Endothelial cell of umbilical vein (primary cell): ENCODE measurements around the gene DUSP11.
"Not testable (repeated sequence)": the region's sequence is repeated elsewhere in the genome, so short reads cannot be mapped to it uniquely, and the experiment has no call there.

ENCODE experiments used
- EZH2 ChIP-seq: IDR thresholded peaks from 2 replicates; pipeline ENCODE4 v1.6.1; 2012; ENCODE audit warnings: borderline replicate concordance, low read depth, mild to moderate bottlenecking, moderate library complexity, low read length, inconsistent platforms; ENCODE audit not compliant: severe bottlenecking
- FOS ChIP-seq: IDR thresholded peaks from 2 replicates; pipeline ENCODE4 v1.6.1; 2011; ENCODE audit warnings: mild to moderate bottlenecking, low read length, moderate library complexity, borderline replicate concordance; ENCODE audit not compliant: insufficient read depth
- GATA2 ChIP-seq: IDR thresholded peaks from 2 replicates; pipeline ENCODE4 v1.7.0; 2011; ENCODE audit warnings: low read depth, mild to moderate bottlenecking, moderate library complexity, mixed read lengths, low read length; ENCODE audit not compliant: insufficient read length, insufficient read depth
- JUN ChIP-seq: IDR thresholded peaks from 2 replicates; pipeline ENCODE4 v1.6.1; 2011; ENCODE audit warnings: borderline replicate concordance, low read depth; ENCODE audit not compliant: insufficient read length, insufficient read depth
- MYC ChIP-seq: IDR thresholded peaks from one replicate; pipeline ENCODE4 v1.6.1; 2011; ENCODE audit warnings: mild to moderate bottlenecking, low read depth, low read length
- POLR2A ChIP-seq: IDR thresholded peaks from 2 replicates; pipeline ENCODE4 v1.6.1; 2012; ENCODE audit warnings: low read depth, mild to moderate bottlenecking, control low read depth, low read length
- POLR2AphosphoS5 ChIP-seq: IDR thresholded peaks from 2 replicates; pipeline ENCODE4 v1.6.1; 2012; ENCODE audit warnings: low read depth, mild to moderate bottlenecking, control low read depth, low read length, moderate library complexity; ENCODE audit not compliant: insufficient read depth
- TF ChIP-seq, protein P1 (sequence below), 2 donors: IDR thresholded peaks; 1 replicate in 1 of 2; 2 replicates in 1 of 2; pipeline ENCODE4 v1.5.1; 2011; ENCODE audit warnings: low read length in 2 of 2, mild to moderate bottlenecking in 2 of 2, moderate library complexity in 2 of 2, control low read depth in 1 of 2, inconsistent platforms in 1 of 2, low read depth in 1 of 2; ENCODE audit not compliant: insufficient read depth in 1 of 2; ENCODE audit errors: extremely low read depth in 1 of 2
- TF ChIP-seq, protein P2 (sequence below): IDR thresholded peaks from 2 replicates; pipeline ENCODE4 v1.6.1; 2011; ENCODE audit not compliant: insufficient read depth, insufficient read length

DNA sequence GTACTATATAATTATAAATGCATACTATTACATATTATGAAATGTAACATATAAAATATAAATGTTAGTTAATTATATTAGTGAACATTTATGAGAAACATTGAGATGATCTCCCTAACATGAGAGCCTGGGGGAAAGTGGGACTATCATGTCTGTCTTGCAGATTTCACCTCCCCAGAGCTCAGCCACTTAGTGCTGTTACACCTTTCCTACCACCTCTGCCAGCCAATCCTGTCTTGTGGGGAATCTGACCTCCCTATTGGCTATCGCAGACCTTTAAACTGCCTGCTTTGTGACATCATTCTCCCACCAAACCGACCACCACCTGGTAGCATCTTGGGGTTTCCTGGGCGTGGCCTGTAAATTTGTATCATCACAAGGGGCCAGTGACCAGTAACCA is 4.0 kb upstream of the DUSP11 start, which contains the start of gene C2orf78:
- TF ChIP-seq POLR2AphosphoS5, JUN, POLR2A, MYC, EZH2, GATA2, FOS: not testable (repeated sequence)
- TF ChIP-seq, protein P1, sequence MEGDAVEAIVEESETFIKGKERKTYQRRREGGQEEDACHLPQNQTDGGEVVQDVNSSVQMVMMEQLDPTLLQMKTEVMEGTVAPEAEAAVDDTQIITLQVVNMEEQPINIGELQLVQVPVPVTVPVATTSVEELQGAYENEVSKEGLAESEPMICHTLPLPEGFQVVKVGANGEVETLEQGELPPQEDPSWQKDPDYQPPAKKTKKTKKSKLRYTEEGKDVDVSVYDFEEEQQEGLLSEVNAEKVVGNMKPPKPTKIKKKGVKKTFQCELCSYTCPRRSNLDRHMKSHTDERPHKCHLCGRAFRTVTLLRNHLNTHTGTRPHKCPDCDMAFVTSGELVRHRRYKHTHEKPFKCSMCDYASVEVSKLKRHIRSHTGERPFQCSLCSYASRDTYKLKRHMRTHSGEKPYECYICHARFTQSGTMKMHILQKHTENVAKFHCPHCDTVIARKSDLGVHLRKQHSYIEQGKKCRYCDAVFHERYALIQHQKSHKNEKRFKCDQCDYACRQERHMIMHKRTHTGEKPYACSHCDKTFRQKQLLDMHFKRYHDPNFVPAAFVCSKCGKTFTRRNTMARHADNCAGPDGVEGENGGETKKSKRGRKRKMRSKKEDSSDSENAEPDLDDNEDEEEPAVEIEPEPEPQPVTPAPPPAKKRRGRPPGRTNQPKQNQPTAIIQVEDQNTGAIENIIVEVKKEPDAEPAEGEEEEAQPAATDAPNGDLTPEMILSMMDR (IDR thresholded peaks at IDR 0.05; ENCODE audit: extremely low read depth in 1 of 2, insufficient read depth in 1 of 2, low read depth in 1 of 2, low read length in 2 of 2): not testable (repeated sequence)
- TF ChIP-seq, protein P2, sequence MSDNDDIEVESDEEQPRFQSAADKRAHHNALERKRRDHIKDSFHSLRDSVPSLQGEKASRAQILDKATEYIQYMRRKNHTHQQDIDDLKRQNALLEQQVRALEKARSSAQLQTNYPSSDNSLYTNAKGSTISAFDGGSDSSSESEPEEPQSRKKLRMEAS: not testable (repeated sequence)
